ENCODE results near the gene LRIT2. TPM values are rescaled to one million over a fixed set of nuclear protein-coding genes. Genes with fewer than 3 reads are reported as not detected.

Gene LRIT2
- total RNA-seq, 3 donors from 2014 or later, result not detected

DNA sequence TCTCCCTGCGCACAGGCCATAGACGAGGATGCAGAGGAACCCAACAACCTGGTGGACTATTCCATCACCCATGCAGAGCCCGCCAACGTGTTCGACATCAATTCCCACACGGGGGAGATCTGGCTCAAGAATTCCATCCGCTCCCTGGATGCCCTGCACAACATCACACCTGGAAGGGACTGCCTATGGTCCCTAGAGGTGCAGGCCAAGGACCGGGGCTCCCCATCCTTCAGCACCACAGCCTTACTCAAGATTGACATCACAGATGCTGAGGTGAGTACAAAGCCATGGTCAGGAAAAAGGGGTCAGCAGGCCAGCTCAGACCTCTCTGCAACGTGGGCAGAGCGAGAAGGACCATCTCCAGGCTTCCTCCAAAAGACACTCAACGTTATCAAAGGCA lies 12.3 kb downstream of the LRIT2 start:
- no peak for DNase-seq
- no peak overlapping the region for H3K4me3 ChIP-seq
- no peaks in the 10 kb centered on the region for H3K9me3 ChIP-seq
- H3K36me3 ChIP-seq (ENCODE audit: low read depth), result no peaks in the 10 kb centered on the region
- no peak for TF ChIP-seq CTCF (IDR thresholded peaks at IDR 0.05)
- H3K4me1 ChIP-seq (ENCODE audit: low read depth), result no peaks in the 10 kb centered on the region
- intact Hi-C loops (cut with DNase I, micrococcal nuclease), result no loop called here
- no peak for ATAC-seq

DNA sequence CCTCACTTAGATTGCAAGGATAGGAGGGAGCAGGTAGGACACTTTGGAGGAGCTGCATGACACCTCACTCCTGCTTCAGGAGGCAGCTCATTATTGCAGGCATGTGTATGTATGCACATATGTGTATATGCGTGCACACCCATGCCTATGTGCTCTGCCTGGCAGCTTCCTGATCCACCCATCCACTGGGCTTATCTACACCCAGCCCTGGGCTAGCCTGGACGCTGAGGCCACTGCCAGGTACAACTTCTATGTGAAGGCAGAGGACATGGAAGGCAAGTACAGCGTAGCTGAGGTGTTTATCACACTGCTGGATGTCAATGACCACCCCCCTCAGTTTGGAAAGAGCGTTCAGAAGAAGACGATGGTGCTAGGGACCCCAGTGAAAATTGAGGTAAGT lies 13.3 kb downstream of the LRIT2 start:
- intact Hi-C loops (cut with DNase I, micrococcal nuclease), result no loop called here
- no peak for TF ChIP-seq CTCF (IDR thresholded peaks at IDR 0.05)
- no peaks in the 10 kb centered on the region for H3K36me3 ChIP-seq (ENCODE audit: low read depth)
- H3K9me3 ChIP-seq, result no peaks in the 10 kb centered on the region
- no peaks in the 10 kb centered on the region for H3K4me1 ChIP-seq (ENCODE audit: low read depth)
- no peak for DNase-seq
- no peak overlapping the region for H3K4me3 ChIP-seq
- peak; percentile 43 for ATAC-seq

- no peaks in the 10 kb centered on the region for H3K4me1 ChIP-seq (ENCODE audit: low read depth)
- no peaks in the 10 kb centered on the region for H3K36me3 ChIP-seq (ENCODE audit: low read depth)
- DNase-seq, result no peak
- ATAC-seq, result no peak
- TF ChIP-seq CTCF (IDR thresholded peaks at IDR 0.05), result no peak
- no peak overlapping the region for H3K4me3 ChIP-seq
- intact Hi-C loops (cut with DNase I, micrococcal nuclease), result no loop called here
- no peaks in the 10 kb centered on the region for H3K9me3 ChIP-seq
Measured at GRCh38 chr10:84211566-84211965, 13.8 kb downstream of the LRIT2 start.

GRCh38 chr10:84208023-84208422 lies 17.3 kb downstream of the LRIT2 start:
- ATAC-seq (no peak), DNase-seq (no peak)
- Histone ChIP-seq H3K4me1 (ENCODE audit: low read depth) (no peaks in the 10 kb centered on the region), H3K9me3 (no peaks in the 10 kb centered on the region), H3K4me3 (no peak overlapping the region), H3K36me3 (ENCODE audit: low read depth) (no peaks in the 10 kb centered on the region)
- intact Hi-C loops (cut with DNase I, micrococcal nuclease), result loop anchor here (10.0 kb wide), 2 partner anchors 53 to 63 kb away; no protein-coding TSS in a partner anchor
- TF ChIP-seq CTCF (IDR thresholded peaks at IDR 0.05), result no peak

DNA sequence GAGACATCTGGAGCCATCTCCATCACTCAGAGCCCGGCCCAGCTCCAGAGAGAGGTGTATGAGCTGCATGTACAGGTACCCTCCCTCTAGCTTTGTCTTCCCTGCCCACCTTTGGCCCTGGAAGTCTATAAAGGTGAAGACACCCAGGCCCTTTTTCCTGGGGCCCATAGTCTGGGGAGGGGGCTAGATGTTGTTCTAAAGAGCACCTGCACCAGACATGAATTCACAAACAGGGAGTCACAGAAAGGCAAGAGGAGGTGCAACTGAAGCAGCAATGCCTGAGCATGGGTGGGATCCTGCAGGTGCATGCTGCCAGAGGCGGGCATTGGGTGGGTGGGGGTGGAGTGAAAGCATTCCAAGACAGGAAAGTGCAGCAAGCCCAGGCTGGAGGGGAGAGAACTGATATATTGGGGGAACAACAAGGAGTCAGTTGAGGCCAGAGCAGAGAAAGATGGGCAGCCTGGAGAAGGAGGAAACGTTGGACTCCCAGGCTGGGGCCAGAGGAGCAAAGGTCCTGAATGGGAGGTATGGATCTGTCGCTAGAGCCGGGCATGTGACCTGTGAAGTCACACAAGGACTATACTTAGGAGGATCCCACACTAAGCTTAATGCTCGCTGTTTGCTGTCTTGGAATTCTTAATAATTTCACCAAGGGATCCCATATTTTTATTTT lies 19.4 kb downstream of the LRIT2 start:
- DNase-seq (no peak), ATAC-seq (peak; percentile 18)
- intact Hi-C loops (cut with DNase I, micrococcal nuclease), result loop anchor here (10.0 kb wide), 2 partner anchors 51 to 61 kb away; no protein-coding TSS in a partner anchor
- no peaks in the 10 kb centered on the region for H3K36me3 ChIP-seq (ENCODE audit: low read depth)
- H3K4me3 ChIP-seq, result no peak overlapping the region
- peaks cover 11% of the 10 kb centered on the region for H3K4me1 ChIP-seq (ENCODE audit: low read depth)
- H3K9me3 ChIP-seq, result no peaks in the 10 kb centered on the region
- TF ChIP-seq CTCF (IDR thresholded peaks at IDR 0.05), result no peak

Measured in mucosa of descending colon (tissue), 3 donors.